ENCODE data around the gene NR1H4. TPM values are rescaled to one million over a fixed set of nuclear protein-coding genes. Genes with fewer than 3 reads are reported as not detected.
A peak's percentile ranks its signal among the peaks of the same experiment; 100 is the strongest.

NR1H4 gene
- total and polyA plus RNA-seq, 9 of the 15 experiments (the other 6 are each of a cell fraction or from before 2014, with no cell fraction given), result 0.03 TPM; not detected in 8

DNA sequence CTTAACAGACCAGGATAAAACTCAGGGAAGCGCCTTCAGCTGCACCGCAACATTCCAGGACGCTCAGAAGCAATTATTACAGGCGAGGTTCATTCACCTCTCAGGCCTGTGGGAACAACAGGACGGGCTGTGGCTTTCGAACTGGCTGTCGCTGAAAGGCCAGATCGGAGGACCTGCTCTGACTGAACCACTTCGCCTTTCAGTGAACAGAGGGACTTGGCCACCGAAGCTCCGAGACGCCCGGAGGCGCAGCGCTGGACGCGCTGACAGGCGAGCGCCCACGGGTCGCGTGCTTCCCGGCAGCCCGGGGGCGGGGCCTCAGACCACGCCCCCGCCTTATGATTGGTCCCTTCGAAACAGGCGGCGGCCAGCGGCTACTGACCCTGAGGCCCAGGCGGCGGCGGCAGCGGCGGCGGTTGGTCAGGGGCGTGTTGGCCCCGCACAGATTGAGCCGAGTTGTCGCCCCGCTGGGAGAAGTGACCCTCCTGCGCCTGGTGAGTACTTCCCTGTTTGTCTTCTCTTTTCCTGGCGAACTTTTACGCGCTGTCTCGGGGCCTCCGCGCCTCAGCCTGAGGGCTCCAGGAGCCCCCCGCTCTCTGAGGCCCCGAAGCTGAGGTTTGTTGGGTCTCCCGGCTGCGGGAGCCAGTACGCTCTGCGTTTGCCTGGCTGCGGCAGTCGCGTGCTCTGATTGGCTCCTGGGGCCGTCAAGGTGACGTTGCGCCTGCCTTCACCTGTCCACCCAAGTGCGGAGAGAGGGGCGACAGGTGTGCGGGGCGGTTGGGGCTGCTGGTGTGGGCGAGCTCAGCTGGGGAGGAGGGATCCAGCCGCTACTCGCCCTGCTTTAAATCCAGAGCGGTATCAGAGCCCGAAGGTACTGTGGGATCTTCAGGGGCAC, 99.9 kb downstream of the NR1H4 start, which contains the start of gene GAS2L3 (continued):
- TF ChIP-seq, protein P1, sequence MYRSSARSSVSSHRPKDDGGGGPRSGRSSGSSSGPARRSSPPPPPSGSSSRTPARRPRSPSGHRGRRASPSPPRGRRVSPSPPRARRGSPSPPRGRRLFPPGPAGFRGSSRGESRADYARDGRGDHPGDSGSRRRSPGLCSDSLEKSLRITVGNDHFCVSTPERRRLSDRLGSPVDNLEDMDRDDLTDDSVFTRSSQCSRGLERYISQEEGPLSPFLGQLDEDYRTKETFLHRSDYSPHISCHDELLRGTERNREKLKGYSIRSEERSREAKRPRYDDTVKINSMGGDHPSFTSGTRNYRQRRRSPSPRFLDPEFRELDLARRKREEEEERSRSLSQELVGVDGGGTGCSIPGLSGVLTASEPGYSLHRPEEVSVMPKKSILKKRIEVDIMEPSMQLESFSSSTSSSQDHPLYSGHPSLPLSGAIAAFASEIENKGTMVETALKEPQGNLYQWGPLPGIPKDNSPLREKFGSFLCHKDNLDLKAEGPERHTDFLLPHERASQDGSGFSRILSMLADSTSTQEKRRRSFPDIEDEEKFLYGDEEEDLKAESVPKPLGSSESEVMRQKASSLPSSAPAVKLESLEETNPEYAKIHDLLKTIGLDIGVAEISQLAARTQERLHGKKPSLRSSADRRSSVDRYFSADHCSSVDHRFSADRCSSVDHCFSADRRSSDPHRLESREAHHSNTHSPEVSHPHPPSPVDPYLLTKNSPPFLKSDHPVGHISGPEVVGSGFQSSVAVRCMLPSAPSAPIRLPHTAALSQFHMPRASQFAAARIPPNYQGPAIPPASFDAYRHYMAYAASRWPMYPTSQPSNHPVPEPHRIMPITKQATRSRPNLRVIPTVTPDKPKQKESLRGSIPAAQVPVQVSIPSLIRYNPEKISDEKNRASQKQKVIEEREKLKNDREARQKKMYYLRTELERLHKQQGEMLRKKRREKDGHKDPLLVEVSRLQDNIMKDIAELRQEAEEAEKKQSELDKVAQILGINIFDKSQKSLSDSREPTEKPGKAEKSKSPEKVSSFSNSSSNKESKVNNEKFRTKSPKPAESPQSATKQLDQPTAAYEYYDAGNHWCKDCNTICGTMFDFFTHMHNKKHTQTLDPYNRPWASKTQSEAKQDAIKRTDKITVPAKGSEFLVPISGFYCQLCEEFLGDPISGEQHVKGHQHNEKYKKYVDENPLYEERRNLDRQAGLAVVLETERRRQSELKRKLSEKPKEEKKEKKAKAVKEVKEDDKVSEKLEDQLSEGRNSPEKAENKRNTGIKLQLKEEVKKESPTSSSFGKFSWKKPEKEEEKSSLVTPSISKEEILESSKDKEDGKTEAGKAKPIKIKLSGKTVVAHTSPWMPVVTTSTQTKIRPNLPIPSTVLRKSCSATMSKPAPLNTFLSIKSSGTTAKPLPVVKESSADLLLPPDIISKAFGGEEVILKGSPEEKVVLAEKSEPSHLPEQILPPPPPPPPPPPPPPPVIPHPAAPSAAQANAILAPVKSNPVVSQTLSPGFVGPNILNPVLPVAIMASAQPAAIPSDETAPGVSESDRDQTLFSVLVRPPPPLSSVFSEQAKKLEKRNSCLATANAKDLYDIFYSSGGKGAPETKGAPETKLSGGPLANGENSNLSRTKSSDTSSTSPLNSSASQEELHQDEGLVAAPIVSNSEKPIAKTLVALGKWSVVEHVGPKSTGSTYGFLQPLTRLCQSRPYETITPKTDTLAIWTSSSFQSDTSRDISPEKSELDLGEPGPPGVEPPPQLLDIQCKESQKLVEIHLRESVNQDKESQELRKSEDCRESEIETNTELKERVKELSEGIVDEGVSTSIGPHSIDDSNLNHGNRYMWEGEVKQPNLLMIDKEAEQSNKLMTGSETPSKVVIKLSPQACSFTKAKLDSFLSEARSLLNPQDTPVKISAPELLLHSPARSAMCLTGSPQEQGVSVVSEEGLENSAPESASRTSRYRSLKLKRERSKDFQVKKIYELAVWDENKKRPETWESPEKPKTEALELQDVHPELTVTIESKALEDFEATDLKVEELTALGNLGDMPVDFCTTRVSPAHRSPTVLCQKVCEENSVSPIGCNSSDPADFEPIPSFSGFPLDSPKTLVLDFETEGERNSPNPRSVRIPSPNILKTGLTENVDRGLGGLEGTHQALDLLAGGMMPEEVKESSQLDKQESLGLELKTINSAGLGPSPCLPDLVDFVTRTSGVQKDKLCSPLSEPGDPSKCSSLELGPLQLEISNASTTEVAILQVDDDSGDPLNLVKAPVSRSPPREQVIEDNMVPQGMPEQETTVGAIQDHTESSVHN (IDR thresholded peaks at IDR 0.05; ENCODE audit: borderline replicate concordance in 1 of 2, low read depth in 1 of 2), result no peak
- TF ChIP-seq SMC3 (conservative IDR thresholded peaks at IDR 0.05; ENCODE audit: insufficient read depth, low read depth, low read length) (no peak), TBP (optimal IDR thresholded peaks at IDR 0.05; ENCODE audit: low read depth, low read length) (no peak)
- TF ChIP-seq, protein P2, sequence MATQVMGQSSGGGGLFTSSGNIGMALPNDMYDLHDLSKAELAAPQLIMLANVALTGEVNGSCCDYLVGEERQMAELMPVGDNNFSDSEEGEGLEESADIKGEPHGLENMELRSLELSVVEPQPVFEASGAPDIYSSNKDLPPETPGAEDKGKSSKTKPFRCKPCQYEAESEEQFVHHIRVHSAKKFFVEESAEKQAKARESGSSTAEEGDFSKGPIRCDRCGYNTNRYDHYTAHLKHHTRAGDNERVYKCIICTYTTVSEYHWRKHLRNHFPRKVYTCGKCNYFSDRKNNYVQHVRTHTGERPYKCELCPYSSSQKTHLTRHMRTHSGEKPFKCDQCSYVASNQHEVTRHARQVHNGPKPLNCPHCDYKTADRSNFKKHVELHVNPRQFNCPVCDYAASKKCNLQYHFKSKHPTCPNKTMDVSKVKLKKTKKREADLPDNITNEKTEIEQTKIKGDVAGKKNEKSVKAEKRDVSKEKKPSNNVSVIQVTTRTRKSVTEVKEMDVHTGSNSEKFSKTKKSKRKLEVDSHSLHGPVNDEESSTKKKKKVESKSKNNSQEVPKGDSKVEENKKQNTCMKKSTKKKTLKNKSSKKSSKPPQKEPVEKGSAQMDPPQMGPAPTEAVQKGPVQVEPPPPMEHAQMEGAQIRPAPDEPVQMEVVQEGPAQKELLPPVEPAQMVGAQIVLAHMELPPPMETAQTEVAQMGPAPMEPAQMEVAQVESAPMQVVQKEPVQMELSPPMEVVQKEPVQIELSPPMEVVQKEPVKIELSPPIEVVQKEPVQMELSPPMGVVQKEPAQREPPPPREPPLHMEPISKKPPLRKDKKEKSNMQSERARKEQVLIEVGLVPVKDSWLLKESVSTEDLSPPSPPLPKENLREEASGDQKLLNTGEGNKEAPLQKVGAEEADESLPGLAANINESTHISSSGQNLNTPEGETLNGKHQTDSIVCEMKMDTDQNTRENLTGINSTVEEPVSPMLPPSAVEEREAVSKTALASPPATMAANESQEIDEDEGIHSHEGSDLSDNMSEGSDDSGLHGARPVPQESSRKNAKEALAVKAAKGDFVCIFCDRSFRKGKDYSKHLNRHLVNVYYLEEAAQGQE (IDR thresholded peaks at IDR 0.05; ENCODE audit: borderline replicate concordance), result 0 out of 2 replicates have a peak, but pooled peaks have one; percentile 13
- TF ChIP-seq, protein P2 (CRISPR knock-in tag; IDR thresholded peaks at IDR 0.05; ENCODE audit: low read depth), result no peak
- TF ChIP-seq, protein P3, sequence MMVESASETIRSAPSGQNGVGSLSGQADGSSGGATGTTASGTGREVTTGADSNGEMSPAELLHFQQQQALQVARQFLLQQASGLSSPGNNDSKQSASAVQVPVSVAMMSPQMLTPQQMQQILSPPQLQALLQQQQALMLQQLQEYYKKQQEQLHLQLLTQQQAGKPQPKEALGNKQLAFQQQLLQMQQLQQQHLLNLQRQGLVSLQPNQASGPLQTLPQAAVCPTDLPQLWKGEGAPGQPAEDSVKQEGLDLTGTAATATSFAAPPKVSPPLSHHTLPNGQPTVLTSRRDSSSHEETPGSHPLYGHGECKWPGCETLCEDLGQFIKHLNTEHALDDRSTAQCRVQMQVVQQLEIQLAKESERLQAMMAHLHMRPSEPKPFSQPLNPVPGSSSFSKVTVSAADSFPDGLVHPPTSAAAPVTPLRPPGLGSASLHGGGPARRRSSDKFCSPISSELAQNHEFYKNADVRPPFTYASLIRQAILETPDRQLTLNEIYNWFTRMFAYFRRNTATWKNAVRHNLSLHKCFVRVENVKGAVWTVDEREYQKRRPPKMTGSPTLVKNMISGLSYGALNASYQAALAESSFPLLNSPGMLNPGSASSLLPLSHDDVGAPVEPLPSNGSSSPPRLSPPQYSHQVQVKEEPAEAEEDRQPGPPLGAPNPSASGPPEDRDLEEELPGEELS (CRISPR knock-in tag; IDR thresholded peaks at IDR 0.05; ENCODE audit: borderline replicate concordance), result no peak

Measured in K562 (cell line).